Measurements from ENCODE around the gene ABTB2.

ABTB2 gene

DNA sequence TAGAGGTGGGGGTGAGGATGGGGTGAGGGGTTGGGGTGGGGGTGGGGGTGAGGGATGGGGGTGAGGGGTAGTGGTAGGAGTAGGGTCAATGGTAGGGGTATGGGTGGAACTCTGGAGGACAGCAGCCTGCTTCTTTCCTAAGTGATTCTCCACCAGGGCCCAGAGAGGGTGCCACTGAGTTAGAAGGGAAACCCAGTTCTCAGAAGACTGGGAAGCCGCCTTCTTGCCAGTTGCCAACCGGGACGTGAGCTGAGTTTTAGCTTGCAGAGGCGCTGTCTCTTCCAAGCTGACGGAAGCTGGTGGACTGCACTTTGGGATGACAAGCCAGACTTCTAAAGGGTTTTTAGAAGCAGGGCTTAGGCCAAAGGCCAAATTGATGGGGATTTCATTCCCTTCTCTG, 148.0 kb downstream of the ABTB2 start:
- intact Hi-C loops (cut with DNase I): no loop called here
- peak in 19 of 42 donors; percentile 13 to 64 (median 35) for DNase-seq

GRCh38 chr11:34208266-34209135, 149.3 kb downstream of the ABTB2 start:
- intact Hi-C loops (cut with DNase I): no loop called here
- no peak for DNase-seq

DNA sequence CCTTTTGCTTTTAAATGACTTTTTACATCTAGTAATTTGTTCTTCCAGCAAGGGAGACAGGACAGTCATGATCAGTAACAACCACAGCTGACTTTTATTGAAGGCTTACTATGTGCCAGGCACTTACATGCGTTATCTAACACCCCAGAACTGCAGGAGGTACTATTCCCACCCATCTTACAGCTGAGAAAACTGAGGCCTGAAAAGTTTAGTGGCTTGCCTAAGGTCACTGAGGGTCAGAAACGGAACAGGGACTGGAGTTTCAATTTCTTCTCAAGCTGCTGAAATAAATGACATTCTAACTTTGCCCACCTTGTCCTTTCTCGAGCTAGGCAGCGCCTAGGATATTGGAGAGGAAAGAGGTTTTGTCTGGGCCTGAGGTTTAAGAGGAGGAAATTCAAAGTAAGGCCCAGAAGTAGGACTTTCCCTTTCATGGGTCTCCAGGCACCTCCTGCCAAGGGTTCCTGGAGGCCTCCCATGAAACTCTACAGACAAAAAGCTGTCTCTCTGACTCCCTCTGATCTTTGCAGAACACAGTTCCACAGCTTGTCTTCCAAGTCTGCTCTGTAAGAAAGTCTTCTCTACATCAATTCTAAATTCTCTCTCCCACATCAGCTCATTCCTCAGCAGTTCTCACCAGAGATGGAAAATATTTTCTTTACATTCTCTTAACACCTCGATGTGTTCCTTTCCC, 150.2 kb downstream of the ABTB2 start:
- DNase-seq: peak in 1 of 42 donors; percentile 24
- intact Hi-C loops (cut with DNase I): no loop called here

DNA sequence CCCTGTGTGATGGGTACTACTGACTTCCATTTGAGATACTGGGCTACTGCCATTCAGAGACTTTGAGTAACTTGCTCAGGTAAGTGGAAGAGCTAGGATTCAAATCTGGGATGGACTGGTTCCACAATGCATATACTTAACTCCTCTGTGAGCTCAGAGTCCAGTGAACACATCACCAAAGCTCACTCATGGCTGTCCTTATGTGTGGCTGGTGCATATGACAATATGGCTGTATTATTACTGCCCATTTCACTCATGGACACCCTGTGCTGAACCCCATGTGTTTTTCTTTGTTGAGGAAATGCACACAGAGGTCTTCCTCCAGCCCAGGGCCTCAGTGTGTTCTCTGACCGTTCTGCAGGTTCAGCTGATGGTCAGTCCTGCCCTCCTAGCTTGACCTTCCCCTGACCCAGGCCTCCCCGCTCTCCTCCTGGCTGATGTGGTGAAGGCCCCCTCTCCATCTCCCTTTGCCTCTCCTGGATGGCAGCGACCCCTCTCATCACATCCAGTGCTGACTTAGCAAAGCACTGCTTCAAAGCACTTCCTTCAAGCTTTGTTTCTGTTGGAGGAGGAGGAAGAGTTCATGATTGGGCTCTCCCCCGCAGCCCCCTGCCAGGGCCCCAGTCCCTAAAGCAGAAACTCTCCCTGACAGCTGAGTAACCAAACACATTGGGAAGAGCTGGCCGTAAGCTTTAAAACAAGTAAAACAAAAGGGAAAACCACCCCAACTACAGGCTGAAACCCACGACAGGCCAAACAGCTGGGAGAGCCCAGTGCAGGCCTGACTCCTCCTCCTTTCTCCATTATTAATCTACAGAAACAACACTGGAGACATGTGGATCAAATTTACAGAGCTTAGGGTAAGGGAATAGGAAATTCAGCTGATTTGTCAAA, 151.2 kb downstream of the ABTB2 start:
- intact Hi-C loops (cut with DNase I): no loop called here
- DNase-seq: no peak

DNA sequence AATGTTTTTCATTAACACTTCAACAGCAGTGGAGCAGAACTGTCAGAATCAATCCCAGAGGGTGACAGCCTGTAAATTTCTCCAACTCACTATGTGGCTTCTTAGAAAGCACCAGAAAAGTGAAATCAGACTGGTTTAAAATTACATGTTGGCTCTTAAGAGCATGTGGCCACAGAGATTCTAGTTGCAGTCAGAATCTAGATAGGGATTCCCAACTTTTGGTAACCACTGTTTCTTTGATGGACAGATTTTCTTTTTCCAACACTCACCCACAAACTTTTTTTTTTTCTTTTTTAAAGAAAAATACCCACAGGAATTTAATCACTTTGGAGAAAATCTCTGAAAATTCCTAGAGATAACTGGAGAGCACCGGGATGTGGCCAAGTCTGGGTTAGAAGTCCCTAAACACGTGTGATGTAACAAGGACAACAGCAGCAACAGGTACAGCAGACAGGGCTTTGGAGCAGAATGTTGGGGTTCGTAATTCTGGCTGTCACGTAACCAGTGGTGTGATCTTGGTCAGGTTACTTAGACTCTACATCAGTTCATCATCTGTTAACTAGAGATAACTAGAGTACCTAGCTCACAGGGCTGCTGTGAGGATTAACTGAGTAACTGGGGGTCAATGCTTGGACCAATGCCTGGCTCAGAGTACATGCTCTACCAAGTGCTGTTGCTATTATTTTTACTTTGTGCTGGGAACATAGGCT, 152.3 kb downstream of the ABTB2 start:
- intact Hi-C loops (cut with DNase I): no loop called here

GRCh38 chr11:34204396-34205279, 153.2 kb downstream of the ABTB2 start:
- intact Hi-C loops (cut with DNase I): no loop called here
- DNase-seq: peak in 1 of 42 donors; percentile 44

More for the DNA sequence above, 152.3 kb downstream of the ABTB2 start:
- no peak for DNase-seq

GRCh38 chr11:34203377-34203871, 154.4 kb downstream of the ABTB2 start:
- DNase-seq: no peak
- intact Hi-C loops (cut with DNase I): no loop called here

GRCh38 chr11:34201129-34201528, 156.7 kb downstream of the ABTB2 start:
- intact Hi-C loops (cut with DNase I): no loop called here
- no peak for DNase-seq

DNA sequence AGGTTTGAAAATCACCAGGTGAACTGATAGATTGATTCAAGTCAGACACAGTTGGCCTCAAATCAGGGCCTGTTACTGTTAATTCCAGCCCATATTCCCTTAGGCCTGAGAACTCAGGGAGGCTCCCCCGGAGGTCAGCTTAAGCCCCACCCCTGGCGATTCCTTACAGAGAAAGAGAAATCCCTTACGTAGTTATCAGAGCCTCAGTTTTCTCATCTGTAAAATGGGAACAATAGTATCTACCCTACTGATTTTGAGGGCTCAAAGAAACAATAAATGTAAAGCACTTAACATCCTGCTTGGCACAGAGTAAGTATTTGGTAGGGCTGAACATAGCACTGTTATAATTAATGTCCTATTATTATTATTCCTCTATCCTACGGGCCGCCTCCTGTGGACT, 158.3 kb downstream of the ABTB2 start:
- intact Hi-C loops (cut with DNase I): no loop called here
- no peak for DNase-seq

- intact Hi-C loops (cut with DNase I): no loop called here
- DNase-seq: no peak
These were observed 159.3 kb downstream of the ABTB2 start for GRCh38 chr11:34198523-34198922.

DNA sequence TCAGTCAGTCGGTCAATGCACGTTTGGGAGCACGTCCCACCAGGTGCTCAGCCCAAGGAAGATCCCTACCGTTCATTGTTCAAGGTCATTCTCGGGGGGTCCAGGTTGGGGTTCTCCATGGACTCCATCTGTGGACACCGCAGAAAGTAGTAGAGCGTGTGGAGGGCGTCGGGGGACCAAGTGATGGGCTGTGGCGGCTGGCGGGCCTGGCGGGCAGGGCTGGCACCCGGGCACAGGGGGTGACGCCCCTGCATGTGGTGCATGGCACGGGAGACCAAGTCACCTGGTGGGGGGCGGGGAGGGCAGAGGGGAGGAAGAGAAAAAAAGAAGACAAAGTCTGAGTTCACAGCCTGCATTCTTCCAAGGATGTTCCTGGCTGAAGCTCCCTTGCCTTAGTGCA, 160.6 kb downstream of the ABTB2 start:
- intact Hi-C loops (cut with DNase I): no loop called here
- peak in 1 of 42 donors; percentile 11 for DNase-seq

GRCh38 chr11:34194576-34195335, 163.1 kb downstream of the ABTB2 start:
- intact Hi-C loops (cut with DNase I): no loop called here
- DNase-seq: no peak

- intact Hi-C loops (cut with DNase I): no loop called here
- DNase-seq: peak in 17 of 42 donors; percentile 27 to 76 (median 43)
These were observed 165.1 kb downstream of the ABTB2 start for GRCh38 chr11:34192481-34193401.

DNA sequence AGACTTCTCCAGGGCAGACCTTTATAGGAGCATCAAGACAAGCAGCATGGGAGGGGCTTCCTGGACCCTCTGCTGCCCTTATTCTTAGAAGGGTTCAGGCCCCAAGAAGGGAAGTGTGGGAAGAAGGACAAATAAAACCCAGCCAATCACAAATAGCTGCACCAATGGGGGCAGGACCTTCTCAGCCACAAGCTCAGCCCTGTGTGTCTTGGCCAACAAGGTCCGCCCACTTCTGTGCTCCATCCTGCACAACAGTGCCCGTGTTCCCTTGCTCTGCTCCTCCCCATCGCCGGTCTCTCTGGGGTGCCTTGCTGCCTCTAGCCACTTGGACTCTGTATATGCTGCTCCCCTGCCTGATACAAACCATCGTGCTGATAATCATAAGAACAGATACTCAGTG, 166.2 kb downstream of the ABTB2 start:
- DNase-seq: peak in 1 of 42 donors; percentile 27
- intact Hi-C loops (cut with DNase I): no loop called here

GRCh38 chr11:34190192-34191139, 167.3 kb downstream of the ABTB2 start:
- no peak for DNase-seq
- intact Hi-C loops (cut with DNase I): no loop called here
